Ishikawa (cell line): ENCODE results near the gene COL13A1.

Experiments used
- EP300 ChIP-seq: IDR thresholded peaks from 2 replicates; pipeline ENCODE4 v1.6.1; 2012; ENCODE audit warnings: borderline replicate concordance
- FOXM1 ChIP-seq: IDR thresholded peaks from 2 replicates; pipeline ENCODE4 v1.6.1; 2012; ENCODE audit warnings: low read depth, borderline replicate concordance
- RAD21 ChIP-seq: IDR thresholded peaks from 2 replicates; pipeline ENCODE4 v1.6.1; 2012; ENCODE audit warnings: low read depth
- REST ChIP-seq: IDR thresholded peaks from 2 replicates; pipeline ENCODE4 v1.6.1; 2012; ENCODE audit warnings: low read depth, mild to moderate bottlenecking
- TAF1 ChIP-seq: IDR thresholded peaks from 2 replicates; pipeline ENCODE4 v1.6.1; 2012; ENCODE audit warnings: low read depth, mild to moderate bottlenecking
- ZBTB7A ChIP-seq: IDR thresholded peaks from 2 replicates; pipeline ENCODE4 v1.6.1; 2012; ENCODE audit warnings: low read depth

- TF ChIP-seq ZBTB7A (no peak), RAD21 (no peak), FOXM1 (no peak), TAF1 (no peak), EP300 (no peak), REST (no peak)
Measured at GRCh38 chr10:69800665-69801064, 1.0 kb upstream of the COL13A1 start.
